GM13976 (cell line): ENCODE data around the gene RBMS1.

Source experiments
- DNase-seq: peaks from one replicate; pipeline ENCODE4 v3.0.0; 2012; ENCODE audit warnings: low spot score
- CTCF ChIP-seq: IDR thresholded peaks from 2 replicates; pipeline ENCODE4 v1.5.1; 2012; ENCODE audit warnings: borderline replicate concordance, mild to moderate bottlenecking; ENCODE audit not compliant: insufficient read depth; ENCODE audit errors: extremely low read depth, missing control alignments, control extremely low read depth
- in situ Hi-C: fragments of 300-500 bp; cut with MboI; formaldehyde crosslinking; loops from one replicate; pipeline ENCODE4 v1.12.0; 2022; ENCODE audit warnings: low sequenced_read_pairs, mixed read lengths, inconsistent platforms; ENCODE audit not compliant: unreplicated experiment

Gene RBMS1

GRCh38 chr2:160258492-160258805 lies 235.2 kb downstream of the RBMS1 start:
- in situ Hi-C loops = no loop called here
- TF ChIP-seq CTCF = no peak
- DNase-seq = no peak

- no peak for TF ChIP-seq CTCF
- in situ Hi-C loops = no loop called here
- DNase-seq = no peak
These were observed 235.7 kb downstream of the RBMS1 start for GRCh38 chr2:160257743-160258491.

GRCh38 chr2:160257041-160257742 lies 236.4 kb downstream of the RBMS1 start:
- in situ Hi-C loops = no loop called here
- no peak for TF ChIP-seq CTCF
- DNase-seq = no peak

- no peak for DNase-seq
- TF ChIP-seq CTCF = no peak
- in situ Hi-C loops = no loop called here
These were observed 237.1 kb downstream of the RBMS1 start for GRCh38 chr2:160256507-160256906.

GRCh38 chr2:160255408-160255807 lies 238.2 kb downstream of the RBMS1 start:
- in situ Hi-C loops = no loop called here
- TF ChIP-seq CTCF = no peak
- DNase-seq = no peak

- no peak for TF ChIP-seq CTCF
- DNase-seq = no peak
- in situ Hi-C loops = no loop called here
These were observed 239.3 kb downstream of the RBMS1 start for GRCh38 chr2:160254189-160254762.
